Measurements from ENCODE around the gene MKI67.

- TF ChIP-seq CTCF (IDR thresholded peaks at IDR 0.05) (peak; percentile 29), POLR2A (IDR thresholded peaks at IDR 0.05; ENCODE audit: low read length) (no peak)
Measured at GRCh38 chr10:128116851-128117615, 9.2 kb downstream of the MKI67 start.
